LNCaP clone FGC (cell line): ENCODE measurements around the gene OXSR1.

Experiments used
- DNase-seq: peaks from one replicate; pipeline ENCODE4 v3.0.0-alpha.2; 2011; ENCODE audit warnings: low read depth
- H3K4me3 ChIP-seq: 2 replicates; pipeline ENCODE4 v1.5.1; 2011; ENCODE audit warnings: mild to moderate bottlenecking, low read depth, low read length, control low read depth
- CTCF ChIP-seq: IDR thresholded peaks from 2 replicates; pipeline ENCODE4 v1.5.1; 2012; ENCODE audit warnings: mild to moderate bottlenecking; ENCODE audit not compliant: control insufficient read depth, insufficient read depth; ENCODE audit errors: extremely low read depth

The OXSR1 gene

GRCh38 chr3:38250198-38250597 lies 84.9 kb downstream of the OXSR1 start:
- no peak overlapping the region for H3K4me3 ChIP-seq
- no peak for DNase-seq
- TF ChIP-seq CTCF: no peak

- no peak overlapping the region for H3K4me3 ChIP-seq
- no peak for TF ChIP-seq CTCF
- no peak for DNase-seq
Measured at GRCh38 chr3:38251197-38251596, 85.9 kb downstream of the OXSR1 start.

- no peak for TF ChIP-seq CTCF
- no peak for DNase-seq
- no peak overlapping the region for H3K4me3 ChIP-seq
Measured at GRCh38 chr3:38253704-38254103, 88.4 kb downstream of the OXSR1 start.

GRCh38 chr3:38254872-38255271 lies 89.5 kb downstream of the OXSR1 start:
- no peak for TF ChIP-seq CTCF
- H3K4me3 ChIP-seq: no peak overlapping the region
- no peak for DNase-seq

GRCh38 chr3:38255627-38256026 lies 90.3 kb downstream of the OXSR1 start:
- no peak for TF ChIP-seq CTCF
- no peak for DNase-seq
- no peak overlapping the region for H3K4me3 ChIP-seq

GRCh38 chr3:38257583-38257982 lies 92.2 kb downstream of the OXSR1 start:
- H3K4me3 ChIP-seq: no peak overlapping the region
- no peak for TF ChIP-seq CTCF
- DNase-seq: no peak

- DNase-seq: no peak
- H3K4me3 ChIP-seq: no peak overlapping the region
- no peak for TF ChIP-seq CTCF
Measured at GRCh38 chr3:38260474-38260873, 95.1 kb downstream of the OXSR1 start.
